Skeletal muscle cell (primary cell): ENCODE measurements around the gene RPS5.
A peak's percentile ranks its signal among the peaks of the same experiment; 100 is the strongest.

Source experiments
- DNase-seq: peaks from one replicate; pipeline ENCODE4 v3.0.0-alpha.2; 2010; ENCODE audit warnings: low read depth
- H3K4me3 ChIP-seq: 2 replicates; pipeline ENCODE4 v1.5.1; 2011; ENCODE audit warnings: low read depth, mild to moderate bottlenecking, control low read depth, low read length, moderate library complexity

The RPS5 gene

GRCh38 chr19:58381460-58382212 is 5.4 kb upstream of the RPS5 start:
- DNase-seq = no peak
- H3K4me3 ChIP-seq = peak overlapping the region; percentile 71

GRCh38 chr19:58382997-58383603 is 4.0 kb upstream of the RPS5 start:
- no peak for DNase-seq
- no peak overlapping the region for H3K4me3 ChIP-seq

DNA sequence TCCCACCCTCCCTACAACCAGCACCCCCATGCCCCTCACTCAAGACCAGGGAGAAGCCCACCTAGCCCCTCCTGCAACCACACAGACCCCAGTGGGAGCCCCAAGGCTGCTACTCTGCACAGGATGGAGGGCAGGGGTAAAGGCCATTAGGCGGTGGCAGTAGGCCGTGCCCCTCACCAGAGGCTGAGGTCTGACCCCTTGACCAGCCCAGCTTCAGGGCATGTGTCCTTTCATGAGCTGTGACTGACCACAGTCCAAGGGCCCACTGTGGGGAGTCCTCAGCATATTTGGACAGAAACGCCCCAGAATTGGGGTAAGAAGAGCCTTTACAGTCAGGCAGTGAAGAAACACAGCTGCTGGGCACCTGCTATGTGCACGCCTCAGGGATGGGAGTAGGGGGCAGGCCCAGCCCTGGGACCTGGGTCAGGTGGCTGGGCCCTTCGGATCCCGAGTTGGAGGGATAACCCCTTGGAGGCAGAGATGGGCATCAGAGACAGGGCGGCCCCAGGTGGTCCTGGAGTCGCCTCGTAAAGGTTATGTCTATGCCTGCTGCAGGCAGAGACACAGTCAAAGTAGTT is 1.7 kb upstream of the RPS5 start:
- peak overlapping the region; percentile 58 for H3K4me3 ChIP-seq
- no peak for DNase-seq

GRCh38 chr19:58385891-58386575 is 1.0 kb upstream of the RPS5 start:
- H3K4me3 ChIP-seq = peak overlapping the region; percentile 58
- no peak for DNase-seq

DNA sequence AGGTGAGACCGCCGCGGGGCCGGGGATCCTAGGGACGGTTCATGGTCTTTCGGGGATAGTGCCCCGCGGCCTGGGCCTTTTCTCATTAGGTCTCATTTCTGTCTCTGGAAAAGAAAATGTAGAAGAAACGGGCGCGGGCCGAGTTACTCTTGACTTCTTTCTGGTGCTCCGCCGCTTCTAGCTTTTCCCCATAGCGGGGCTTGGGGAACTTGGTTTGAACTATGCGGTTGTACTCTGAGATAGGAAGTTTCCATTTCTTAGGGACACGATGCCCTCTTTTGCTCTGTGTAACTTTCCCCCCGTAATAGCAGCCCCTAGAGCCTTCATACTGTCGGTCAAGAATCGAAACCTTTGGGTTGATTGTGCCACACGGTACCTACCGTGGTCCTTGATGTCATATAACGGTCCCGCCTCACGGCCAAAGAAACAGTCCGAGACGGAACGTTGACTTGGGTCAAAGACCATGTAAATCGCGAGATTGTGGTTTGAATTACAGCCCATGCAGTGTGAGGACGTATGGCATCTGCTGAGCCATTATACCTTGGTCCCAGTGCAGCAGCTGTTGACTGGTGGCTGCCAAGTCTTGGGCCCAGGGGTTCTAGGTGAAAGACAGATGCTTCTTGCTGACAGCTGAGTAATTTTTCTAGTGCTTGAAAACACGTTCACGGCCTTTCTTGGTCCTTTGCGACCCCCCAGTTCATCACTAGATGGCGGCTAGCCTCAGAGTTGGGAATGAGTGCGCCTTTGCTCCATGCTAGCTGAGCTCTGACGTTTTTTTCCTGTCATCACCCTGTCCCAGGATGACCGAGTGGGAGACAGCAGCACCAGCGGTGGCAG is 487 bp downstream of the RPS5 start:
- peak overlapping the region; percentile 58 for H3K4me3 ChIP-seq
- DNase-seq = no peak

- peak overlapping the region; percentile 58 for H3K4me3 ChIP-seq
These were observed 1.1 kb downstream of the RPS5 start for GRCh38 chr19:58388175-58388526.

DNA sequence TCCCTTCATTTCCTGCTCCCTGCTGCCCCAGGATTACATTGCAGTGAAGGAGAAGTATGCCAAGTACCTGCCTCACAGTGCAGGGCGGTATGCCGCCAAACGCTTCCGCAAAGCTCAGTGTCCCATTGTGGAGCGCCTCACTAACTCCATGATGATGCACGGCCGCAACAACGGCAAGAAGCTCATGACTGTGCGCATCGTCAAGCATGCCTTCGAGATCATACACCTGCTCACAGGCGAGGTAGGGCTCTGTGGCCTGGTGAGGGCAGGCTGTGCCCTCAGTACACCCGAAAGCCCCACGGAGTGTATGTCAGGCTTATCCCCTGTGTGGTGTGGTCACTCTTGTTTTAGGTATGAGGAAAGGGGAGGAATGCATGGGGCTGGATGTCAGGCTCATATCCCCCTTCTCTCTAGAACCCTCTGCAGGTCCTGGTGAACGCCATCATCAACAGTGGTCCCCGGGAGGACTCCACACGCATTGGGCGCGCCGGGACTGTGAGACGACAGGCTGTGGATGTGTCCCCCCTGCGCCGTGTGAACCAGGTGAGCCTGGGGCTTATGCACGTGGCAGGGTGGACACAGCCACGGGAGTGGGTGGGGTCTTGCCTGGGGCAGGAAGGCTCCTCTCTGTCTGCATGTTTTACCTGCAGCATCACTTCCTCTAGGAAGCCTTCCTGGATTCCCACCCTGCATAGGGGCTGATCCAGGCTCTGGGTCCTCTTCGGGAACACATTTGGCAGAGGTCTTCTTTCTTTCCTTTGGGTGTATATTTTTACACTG is 6.1 kb downstream of the RPS5 start:
- no peak overlapping the region for H3K4me3 ChIP-seq
- no peak for DNase-seq

More at GRCh38 chr19:58388175-58388526, 1.1 kb downstream of the RPS5 start:
- DNase-seq = no peak

GRCh38 chr19:58393725-58394033 is 6.6 kb downstream of the RPS5 start:
- no peak for DNase-seq
- no peak overlapping the region for H3K4me3 ChIP-seq

DNA sequence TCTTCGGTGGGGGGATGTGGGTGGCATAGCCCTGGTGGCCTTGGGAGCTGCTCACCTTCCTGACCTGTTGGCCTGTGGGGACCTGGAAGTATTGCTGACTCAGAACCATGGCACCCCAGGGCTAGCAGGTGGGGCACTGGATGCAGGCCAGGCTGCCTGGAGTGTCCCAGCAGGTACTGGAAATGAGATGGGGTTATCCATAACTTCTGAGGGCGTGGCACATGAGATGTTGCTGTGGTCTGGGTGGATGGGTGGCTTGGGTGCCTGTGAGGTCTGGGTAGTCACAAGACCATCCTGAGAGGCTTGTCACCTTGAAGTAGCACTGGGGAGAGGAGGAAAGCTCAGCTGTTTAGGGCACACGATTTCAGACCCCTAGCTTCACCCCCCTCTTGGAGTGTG is 7.8 kb downstream of the RPS5 start:
- DNase-seq = no peak

GRCh38 chr19:58395220-58395978 is 8.3 kb downstream of the RPS5 start, which contains the start of gene RNF225:
Gene RNF225 (plus strand): TSS chr19:58395656. CDS start chr19:58396090, 434 bp downstream.
- peak within 1 kb of the TSS; percentile 11 for H3K4me3 ChIP-seq
- DNase-seq = no peak

More for the DNA sequence above, 7.8 kb downstream of the RPS5 start:
- H3K4me3 ChIP-seq = no peak overlapping the region

DNA sequence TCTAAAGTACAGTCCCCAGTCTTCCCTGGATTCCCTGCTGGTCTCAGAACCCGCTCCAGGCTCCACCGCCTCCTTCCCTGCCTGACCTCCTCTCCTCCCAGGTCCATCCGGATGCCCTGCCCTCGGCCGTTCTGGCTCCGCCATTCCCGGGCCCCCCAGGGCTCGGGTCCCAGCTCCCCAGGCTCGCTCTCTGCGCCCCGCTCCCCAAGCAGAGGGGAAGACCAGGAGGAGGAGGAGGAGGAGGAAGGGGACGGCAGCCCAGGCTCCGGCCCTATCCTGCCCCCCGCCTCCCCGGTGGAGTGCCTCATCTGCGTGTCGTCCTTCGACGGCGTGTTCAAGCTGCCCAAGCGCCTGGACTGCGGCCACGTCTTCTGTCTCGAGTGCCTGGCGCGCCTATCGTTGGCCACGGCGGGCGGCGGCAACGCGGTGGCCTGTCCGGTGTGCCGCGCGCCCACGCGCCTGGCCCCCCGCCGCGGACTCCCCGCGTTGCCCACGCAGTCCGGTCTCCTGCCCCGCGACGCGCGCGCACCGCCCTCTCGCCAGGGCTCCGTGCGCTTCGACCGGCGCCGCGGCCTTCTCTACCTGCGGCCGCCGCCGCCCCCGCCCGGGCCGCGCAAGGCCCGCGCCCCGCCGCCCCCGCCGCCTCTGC is 9.0 kb downstream of the RPS5 start:
- DNase-seq = no peak

GRCh38 chr19:58396691-58397532 is 9.8 kb downstream of the RPS5 start:
- DNase-seq = no peak
- H3K4me3 ChIP-seq = no peak overlapping the region

More for the DNA sequence above, 9.0 kb downstream of the RPS5 start:
- peak overlapping the region; percentile 11 for H3K4me3 ChIP-seq

DNA sequence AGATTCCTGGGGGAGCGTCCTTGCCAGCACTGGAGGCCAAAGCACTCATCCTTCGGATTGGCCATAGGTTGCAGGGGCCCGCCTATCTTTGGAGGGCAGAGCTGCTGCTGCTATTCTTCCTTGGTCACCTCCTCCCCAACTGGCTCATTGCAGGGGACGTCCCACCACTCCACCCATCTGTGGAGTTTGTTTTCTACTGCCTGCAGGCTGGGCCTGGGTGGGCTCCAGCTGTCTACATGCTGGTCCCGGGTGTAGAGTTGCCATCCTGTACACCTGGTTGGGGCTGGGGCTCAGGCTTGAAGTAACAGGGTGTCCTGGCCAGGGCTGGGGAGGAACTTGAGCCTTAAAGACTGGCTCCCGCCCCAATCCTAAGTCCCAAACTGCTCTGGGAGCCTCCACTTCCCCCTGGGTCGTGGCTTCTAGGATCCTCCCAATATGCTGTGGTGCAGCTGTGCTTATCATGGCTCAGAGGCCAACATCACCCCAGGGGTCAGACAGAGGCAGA is 10.5 kb downstream of the RPS5 start:
- DNase-seq = no peak

DNA sequence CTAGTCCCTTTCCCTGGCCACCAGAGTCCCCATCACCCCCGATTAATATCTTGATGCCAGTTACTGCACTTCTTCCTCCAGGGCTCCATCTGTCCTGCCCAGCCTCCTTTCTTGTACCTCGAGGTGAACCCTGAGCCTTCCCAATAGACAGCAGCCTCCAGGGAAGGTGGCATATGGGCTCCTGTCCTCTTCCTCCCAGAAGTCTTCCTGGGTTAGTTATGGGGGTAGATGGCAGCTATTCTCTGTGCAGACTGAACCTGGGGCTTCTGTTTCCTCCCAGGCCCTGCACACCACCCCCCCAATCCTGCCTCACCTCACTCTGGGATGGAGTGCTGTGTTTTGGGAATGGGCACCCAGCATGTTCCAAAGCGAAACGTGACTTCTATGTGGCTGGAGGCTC is 11.0 kb downstream of the RPS5 start:
- H3K4me3 ChIP-seq = no peak overlapping the region
- no peak for DNase-seq

More for the DNA sequence above, 10.5 kb downstream of the RPS5 start:
- H3K4me3 ChIP-seq = no peak overlapping the region

DNA sequence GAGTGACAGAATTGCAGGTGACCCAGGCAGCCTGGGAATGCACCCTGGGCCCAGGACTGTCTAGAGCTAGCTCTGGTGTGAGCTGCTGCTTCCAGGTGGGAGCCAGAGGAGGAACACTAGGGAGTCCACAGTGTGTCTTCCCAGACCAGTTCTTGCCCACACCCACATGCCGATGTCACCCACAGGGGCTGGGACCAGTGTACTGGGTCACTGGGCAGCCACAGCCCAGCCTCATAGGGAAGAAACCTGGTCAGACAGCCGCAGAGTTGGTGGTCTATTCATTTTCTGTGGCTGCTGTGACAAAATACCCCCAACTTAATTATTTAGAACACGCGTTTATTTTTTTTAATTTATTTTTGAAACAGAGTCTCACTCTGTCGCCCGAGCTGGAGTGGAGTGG is 11.5 kb downstream of the RPS5 start:
- H3K4me3 ChIP-seq = no peak overlapping the region
- DNase-seq = no peak

- DNase-seq = no peak
- no peak overlapping the region for H3K4me3 ChIP-seq
These were observed 12.8 kb downstream of the RPS5 start for GRCh38 chr19:58399903-58400302.
